Subcutaneous adipose tissue (tissue), 4 donors: ENCODE data around the gene NISCH. TPM values are rescaled to one million over a fixed set of nuclear protein-coding genes. Genes with fewer than 3 reads are reported as not detected.

ENCODE experiments used
- CTCF ChIP-seq: fragments of 450-650 bp; IDR thresholded peaks from one replicate; pipeline ENCODE4 v1.5.1; 2016; ENCODE audit warnings: low read depth, mild to moderate bottlenecking, control low read depth, antibody characterized with exemption, moderate library complexity
- total RNA-seq, 4 donors: library from RNA; depleted of rRNA; stranded (reverse); fragments of >200 nt; gene quantifications; one replicate each; pipeline ENCODE4 v1.1.0, GENCODE V29; 2016

NISCH gene
- total RNA-seq, 4 donors from 2014 or later = 52.7 to 105 (median 71.5) TPM

DNA sequence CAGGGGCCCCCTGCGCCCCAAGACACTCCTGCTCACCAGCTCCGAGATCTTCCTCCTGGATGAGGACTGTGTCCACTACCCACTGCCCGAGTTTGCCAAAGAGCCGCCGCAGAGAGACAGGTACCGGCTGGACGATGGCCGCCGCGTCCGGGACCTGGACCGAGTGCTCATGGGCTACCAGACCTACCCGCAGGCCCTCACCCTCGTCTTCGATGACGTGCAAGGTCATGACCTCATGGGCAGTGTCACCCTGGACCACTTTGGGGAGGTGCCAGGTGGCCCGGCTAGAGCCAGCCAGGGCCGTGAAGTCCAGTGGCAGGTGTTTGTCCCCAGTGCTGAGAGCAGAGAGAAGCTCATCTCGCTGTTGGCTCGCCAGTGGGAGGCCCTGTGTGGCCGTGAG, 36.7 kb downstream of the NISCH start:
- no peak for TF ChIP-seq CTCF

- TF ChIP-seq CTCF = no peak
These were observed 38.0 kb downstream of the NISCH start for GRCh38 chr3:52493232-52494017.

GRCh38 chr3:52494445-52494844, 39.0 kb downstream of the NISCH start:
- no peak for TF ChIP-seq CTCF

GRCh38 chr3:52494886-52495495, 39.6 kb downstream of the NISCH start, which contains the start of gene STAB1:
Gene STAB1, plus strand, starts transcription at chr3:52495338. Its CDS starts 76 bp downstream, at chr3:52495414.
- TF ChIP-seq CTCF = no peak

- TF ChIP-seq CTCF = no peak
These were observed 40.6 kb downstream of the NISCH start for GRCh38 chr3:52495777-52496602.

DNA sequence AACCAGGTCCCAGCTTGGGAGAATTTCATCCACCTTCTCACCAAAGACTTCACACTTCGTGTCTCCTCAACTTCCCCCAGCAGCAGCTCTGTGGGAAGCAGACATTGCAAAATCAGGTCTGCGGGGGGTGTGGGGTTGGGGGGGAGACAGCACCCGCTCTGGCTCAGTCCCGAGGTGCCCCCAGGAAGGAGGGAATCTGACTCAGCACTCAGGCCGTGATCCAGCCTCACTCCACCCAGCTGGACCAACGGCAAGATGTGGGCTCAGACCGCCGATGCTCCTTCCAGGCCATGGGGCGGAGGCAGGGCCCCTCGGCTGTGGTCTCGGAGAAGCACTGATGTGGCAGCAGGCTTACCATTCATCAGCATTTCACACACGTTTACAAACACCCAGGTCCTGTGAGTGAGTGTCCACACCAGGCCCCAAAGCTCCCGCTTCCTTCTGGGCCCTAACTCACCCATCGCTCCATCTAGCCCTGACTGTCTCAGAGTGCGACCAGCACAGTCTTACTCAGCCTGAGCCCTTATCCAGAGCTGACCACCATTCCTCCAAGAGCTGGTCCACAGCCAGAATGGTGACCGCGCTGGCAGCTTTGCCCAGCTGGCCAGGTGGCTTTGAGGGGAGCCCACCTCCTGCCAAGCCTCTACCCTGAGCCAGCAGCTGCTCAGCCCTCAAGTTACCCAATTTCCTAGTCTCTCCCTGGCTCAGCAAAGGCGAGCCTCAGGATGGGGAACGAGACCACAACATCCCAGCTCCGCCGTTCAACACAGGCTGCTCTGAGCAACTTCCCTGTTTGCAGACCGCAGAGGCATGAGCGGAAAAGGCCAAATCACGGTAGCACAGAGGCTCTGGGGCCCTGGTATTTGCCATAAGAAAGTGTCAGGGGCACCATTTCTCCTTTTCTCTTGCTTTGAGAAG, 43.0 kb downstream of the NISCH start:
- TF ChIP-seq CTCF = no peak
